ENCODE measurements around the gene IPO9.

IPO9 gene

DNA sequence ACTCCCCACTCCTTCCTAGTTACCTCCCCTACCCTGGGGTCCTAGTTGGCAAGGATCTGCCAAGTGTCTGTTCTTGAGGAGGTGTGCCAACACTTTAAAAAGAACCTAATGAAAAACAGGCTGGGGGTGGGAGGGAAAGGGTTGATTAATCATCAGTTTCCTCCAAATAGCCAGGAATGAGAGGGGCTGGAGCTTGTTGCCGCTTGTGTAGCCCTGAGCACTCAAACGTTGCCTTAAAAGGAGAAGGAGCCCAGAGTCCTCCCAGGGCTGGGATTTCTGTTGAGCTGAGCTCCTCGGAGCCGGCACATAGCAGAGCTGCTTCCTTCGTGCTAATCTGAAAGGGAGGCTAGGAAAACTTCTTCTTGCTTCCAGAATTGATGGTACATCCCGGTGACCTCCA lies 75.6 kb downstream of the IPO9 start:
- no peak for DNase-seq (ENCODE audit: low read depth, low spot score)

DNA sequence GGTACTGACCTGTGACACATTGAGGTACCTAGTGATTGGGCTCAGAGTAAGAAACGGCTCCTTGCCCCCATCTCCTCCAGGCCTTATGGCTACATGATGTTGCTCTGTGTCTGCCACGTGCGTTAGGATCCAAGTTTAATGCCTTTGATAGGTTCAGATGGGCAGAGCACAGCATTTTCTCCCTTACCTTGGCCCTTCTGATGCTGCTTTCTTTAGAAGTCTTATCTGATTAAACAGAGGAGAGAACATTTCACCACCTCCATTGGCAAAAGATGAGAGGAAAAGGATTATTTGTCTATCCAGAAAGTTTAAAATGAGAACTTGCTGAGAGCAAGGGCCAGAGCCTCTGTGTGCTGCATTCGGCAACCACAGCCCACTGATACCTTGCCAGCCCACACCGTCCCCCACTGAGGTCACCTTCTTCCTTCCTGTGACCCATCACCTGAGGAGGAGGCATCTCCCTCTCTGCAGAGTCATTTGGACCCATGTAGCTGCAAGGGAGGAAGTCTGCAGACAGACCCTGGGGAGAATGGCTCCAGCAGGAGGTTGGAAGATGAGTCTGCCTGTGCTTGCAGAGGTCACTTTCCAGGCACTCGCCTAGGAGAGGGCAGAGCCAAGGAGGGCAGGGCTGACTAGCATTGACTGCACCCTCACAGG lies 76.4 kb downstream of the IPO9 start:
- DNase-seq (ENCODE audit: low read depth, low spot score), result no peak

DNA sequence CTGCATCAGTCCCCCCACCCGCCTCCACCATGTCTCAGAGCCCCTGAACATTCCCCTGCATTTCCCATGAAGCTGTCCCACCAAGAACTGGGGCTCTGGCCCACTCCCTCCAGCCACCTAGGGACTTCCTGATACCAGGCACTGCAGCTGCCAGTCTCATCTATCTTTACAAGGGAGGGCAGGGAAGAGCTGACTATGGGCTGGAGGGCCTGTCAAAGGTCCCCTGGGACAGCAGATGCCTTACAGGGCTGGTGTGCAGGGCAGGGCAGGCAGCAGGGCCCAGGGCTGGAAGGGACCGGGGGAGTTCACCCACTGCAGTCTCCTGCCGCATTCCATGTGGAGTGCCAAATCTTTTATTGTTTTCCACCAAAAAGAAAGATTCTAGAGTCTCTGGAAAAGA lies 77.4 kb downstream of the IPO9 start:
- DNase-seq (ENCODE audit: low read depth, low spot score), result no peak

DNA sequence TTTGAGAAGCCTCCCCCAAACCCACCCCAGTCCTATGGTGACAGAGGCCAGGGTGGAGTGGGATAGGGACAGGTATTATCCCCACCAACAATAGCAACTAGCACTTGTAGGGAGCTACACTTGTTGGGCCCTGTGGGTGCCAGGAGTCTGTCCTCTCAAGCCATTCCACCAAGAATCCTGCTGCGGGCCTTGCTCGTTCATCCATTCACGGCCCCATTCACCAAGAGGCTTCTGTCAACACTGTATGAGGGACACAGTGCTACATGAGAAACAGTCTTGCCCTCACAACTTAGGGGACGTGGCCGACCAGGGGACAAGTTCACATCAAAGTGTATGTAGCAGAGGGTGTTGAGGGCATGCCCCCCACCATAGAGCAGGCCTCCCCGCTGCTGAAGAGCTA lies 78.7 kb downstream of the IPO9 start:
- no peak for DNase-seq (ENCODE audit: low read depth, low spot score)

DNA sequence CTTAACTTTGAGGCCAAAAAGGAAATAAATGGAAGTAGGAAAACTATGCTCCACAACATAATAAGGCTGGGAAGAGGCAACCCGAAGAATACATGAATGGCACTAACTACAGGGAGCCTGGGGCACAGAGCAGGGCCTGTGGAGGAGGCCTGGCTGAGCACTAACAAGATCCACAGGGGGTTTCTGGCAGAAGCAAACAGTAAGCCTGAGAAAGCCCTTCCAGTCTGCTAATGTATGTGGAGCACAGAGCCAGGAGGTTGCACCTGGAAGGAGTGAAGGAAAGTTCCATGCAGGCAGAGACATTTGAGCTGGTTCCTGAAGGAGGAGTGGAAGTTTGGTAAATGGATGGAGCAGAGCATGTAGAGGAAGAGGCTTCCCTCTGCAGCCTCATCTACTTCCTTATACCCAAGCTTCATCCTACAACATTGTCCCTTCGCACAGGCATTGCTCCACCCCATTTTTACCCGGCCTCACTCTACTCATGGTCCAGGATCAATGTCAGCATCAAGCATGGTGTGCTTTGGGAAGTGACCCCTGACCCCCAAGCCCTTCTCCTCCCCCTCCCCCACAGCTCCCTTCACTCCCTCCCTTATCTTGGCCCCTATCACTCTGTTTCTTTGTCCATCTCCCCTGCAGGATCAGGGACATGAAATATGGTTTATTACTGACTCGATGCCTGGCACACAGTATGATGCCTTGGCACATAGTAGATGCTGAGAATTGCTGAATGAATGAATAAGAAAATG lies 83.0 kb downstream of the IPO9 start:
- DNase-seq (ENCODE audit: low read depth, low spot score), result peak; percentile 89

DNA sequence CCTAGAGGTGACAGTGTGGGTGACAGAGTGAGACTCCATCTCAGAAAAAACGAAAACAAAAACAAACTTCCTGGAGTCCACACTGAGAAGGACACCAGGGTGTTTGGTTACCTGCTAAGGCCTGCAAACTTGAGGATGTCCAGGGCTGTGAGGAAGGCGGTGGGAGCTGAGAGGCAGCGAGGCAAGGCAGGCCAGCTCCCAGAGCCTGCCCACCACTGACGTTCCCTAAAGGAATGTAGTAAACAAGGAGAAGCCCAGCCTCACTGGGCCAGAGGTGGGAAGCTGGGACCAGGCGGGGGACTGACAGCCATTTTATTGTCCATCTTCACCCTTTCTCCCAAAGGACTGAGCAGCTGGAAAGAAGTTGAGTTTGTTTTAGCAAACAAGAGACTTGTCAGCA lies 83.9 kb downstream of the IPO9 start:
- no peak for DNase-seq (ENCODE audit: low read depth, low spot score)

DNA sequence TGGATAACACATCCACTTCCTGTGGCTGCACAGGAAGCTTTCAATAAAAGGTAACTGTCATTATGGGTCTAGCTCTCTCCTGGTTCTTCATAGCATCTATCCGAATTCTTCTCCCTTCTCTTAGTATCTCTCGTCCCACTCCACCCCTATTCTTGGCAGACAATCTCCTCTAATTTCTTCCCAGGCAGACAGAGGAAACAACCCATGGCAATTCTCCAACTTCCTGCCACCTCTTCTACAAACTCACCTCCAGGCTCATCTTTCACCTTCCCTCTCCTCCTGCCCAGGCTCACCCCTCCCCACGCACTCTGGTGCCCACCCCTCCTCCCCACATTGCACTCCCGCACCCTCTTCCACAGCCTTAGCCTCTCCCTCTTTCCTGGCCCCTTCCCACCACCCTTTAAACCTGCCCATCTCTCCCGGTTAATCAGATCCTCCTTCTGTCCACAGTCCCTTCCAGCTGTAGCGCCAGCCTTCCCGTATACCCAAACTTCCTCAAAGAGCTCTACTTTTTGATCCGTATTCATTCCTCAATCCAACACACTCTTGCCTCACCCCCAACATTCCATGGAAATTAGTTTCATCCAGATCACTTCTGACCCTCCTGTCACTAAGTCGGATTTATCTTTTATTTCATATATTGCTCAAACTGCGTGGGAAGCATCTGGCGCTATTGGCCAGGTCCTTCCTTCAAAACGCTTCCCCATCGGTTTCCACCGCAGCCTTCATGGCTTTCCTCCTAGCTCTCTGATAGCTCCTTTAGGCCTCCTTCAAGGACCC lies 85.7 kb downstream of the IPO9 start:
- no peak for DNase-seq (ENCODE audit: low read depth, low spot score)

DNA sequence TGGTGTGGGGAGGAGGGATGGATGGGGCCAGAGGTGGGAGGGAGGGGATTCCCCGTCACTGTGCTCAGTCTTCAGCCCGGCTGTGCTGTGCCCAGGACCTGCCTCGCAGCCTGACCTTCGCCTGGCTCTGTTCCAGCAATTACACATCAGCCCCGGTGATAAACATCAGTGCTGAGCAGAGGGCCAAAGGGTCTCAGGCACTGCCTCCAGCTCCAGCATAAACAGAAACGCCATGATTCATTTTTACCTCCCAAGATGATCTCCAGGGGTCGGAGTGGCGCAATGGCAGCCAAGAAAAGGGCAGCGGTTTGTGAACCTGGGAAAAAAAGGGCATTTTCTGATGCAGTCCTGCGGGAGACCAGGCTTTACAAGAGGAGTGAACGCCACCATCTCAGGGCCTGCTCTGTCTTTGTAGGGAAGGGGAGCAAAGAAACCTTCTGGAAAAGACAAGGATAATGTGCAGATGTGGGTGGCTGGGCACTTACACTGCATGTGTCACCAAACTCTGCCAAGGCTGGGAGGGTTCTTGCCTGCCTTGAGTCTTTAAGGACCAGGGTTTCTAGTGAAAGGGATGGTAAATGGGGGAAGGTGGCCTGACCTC lies 87.8 kb downstream of the IPO9 start:
- DNase-seq (ENCODE audit: low read depth, low spot score), result peak; percentile 96

DNA sequence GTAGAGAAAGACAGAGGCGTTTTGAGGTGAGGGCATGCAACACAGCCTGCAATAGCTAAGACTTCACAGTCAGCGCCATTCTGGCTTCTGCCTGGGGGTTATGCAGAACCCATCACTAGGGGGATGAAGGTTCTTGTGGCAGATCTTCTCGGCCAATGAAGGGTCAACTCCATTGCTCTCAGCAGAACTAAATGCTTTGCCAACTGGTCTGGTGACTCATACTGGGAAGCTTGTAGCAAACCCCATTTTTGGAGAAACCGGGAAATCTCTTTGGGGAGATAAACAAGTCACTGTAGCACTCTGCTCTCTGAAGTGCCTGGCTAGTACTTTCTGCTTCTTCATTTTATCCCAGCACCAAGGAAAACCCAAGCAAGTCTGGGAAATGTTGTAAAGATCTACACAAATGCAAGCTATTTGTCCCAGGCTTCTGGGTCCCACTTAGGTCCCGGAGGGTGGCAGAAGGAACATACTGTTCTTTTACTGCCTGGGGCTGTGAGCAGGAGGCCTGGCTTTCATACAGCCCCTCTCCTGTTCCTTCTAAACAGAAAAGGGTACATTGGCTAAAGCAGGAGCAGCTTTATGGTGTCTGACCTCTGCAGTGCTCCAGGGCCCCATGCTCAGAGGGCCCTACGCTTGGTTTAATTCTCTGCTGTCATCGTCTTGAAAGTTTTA lies 88.5 kb downstream of the IPO9 start:
- peak; percentile 60 for DNase-seq (ENCODE audit: low read depth, low spot score)

DNA sequence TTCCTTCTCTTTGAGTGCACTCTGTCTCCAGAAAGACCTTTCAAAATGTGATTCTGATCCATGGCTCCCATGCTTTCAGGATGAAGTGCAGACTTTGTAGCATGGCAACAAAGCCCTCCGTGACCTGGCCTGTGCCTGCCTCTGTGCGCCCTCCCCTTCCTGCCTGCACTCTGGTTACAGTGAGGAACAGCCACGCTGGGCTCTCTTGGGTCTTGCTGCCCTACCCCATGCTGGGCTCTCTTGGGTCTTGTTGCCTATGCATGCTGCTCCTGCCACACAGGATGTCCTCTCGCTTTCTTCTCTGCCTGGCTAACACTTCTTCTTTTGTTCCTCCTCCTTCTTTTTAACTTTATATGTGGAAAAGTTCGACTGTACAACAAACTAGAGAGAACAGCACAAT lies 89.4 kb downstream of the IPO9 start:
- DNase-seq (ENCODE audit: low read depth, low spot score), result no peak

DNA sequence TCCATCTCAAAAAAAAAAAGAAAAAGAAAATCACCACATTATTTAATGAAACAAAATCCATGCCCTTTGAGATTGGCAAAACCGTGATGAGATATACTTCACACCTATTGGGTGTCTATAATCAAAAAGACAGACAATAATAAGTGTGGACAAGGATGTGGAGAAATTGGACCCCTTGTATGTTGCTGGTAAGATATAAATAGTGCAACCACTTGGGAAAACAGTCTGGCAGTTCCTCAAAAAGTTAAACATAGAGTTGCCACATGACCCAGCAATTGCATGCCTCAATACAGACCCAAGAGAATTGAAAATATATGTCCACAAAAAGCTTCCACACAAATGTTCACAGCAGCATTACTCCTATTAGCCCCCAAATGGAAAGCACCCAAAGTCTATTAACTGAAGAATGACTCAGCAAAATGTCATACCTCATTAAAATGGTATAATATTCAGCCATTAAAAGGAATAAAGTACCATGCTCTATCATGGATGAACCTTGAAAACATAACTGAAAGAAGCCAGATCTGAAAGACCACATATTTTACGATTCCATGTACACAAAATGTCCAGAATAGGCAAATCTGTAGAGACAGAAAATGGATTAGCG lies 93.1 kb downstream of the IPO9 start:
- DNase-seq (ENCODE audit: low read depth, low spot score), result no peak

DNA sequence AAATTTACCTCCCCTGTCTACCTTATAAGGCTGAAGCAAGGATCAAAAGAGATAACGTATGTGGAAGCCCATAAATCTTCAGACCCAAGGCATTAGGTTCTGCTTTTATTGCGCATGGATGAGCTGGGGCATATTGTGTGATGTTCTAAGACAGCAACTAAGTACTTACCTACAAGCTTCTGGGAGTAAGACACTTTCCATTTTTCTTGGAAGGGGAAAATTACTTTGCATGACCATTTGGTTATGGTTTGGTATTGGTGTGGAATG lies 96.3 kb downstream of the IPO9 start:
- no peak for DNase-seq (ENCODE audit: low read depth, low spot score)

DNA sequence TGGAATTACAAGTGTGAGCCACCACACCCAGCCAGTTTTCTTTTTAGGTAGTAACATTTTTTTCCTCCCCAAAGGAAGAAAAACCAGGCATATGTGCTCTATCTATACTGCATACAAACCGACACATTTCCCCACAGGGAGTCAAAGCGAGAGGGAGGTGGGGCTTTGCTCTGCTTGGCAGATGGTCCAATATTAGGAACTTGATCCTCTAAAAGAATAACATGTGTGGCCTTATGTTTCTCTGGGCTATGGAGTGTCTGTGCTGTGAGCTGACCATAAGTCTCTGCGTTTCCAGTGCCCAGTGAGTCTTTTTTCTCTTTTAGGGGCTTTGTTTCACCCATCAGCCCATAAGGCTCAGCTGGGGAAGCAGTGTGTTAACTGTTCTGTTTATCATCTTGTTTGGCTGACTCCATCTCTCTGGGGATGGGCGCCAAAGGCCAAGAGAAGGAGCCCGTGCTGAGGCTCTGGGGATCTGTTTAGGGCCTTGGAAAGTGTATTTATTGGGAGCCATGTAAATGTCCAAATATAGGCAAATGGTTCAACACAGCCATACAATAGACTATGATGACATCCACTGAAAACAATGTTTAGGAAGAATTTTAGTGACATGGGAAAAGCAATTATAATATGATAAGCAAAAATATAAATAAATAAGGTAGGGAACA lies 97.2 kb downstream of the IPO9 start:
- DNase-seq (ENCODE audit: low read depth, low spot score), result peak; percentile 67

DNA sequence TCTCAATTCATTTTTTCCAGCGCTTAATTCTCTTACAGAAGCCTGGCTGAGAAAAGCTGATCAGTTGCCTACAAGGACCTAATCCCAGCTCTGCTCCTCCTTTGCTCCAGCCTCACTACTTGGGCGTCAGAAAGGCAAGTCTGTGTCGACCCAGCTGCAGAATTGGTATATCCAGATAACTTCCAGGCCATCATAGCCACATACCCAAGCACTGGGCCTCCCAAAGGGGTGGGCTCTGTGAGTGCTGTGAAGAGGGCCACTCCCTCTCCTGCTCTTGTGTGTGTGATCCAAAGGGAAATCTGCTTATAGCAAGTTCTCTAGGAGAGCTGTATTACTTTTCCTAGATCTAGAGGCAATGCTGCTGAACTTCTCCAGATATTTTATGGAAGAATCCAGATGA lies 99.3 kb downstream of the IPO9 start:
- no peak for DNase-seq (ENCODE audit: low read depth, low spot score)

DNA sequence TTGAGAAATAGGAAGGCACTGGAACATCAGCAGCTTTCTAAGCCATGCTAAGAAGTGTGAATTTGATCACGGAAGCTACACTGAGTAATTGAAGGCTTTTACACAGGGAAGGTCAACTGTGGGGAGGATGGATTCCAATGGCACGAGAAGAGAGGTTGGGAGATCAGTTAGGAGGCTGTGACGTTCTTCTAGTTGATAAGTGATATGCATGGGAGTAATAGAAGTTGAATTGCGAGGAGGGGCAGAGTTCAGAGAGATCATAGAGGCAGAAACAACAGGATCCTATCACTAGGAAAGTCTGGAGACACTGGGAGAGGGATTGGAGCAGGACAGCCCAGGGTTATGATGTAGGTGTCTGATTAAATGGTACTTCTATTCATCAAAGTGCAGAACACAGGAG lies 101.2 kb downstream of the IPO9 start:
- no peak for DNase-seq (ENCODE audit: low read depth, low spot score)

DNA sequence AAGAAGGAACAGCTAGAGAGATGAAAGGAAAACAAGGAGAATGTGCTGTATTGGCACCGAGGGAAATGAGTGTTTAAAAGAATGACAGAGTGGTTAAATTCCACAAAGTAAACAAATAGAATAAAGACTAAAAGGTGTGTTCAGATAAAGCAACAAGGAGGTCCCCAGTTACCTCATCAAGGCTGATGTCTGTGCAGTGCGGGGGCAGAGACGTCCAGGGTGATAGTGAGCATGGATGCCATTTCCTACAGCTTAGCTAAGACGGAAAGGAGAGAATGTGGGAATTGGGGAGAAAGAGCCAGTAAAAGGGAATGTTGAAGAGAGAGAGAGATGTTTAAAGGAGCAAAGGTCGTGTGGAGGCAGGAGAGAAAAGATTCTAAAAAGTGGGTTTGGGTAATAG lies 101.8 kb downstream of the IPO9 start:
- no peak for DNase-seq (ENCODE audit: low read depth, low spot score)
